ENCODE measurements around the gene AKAP17A. TPM values are rescaled to one million over a fixed set of nuclear protein-coding genes. Genes with fewer than 3 reads are reported as not detected.

AKAP17A gene
- polyA plus RNA-seq, 1 experiment: 10.2 TPM

- POLR2A ChIA-PET: no interaction called here
Observed at GRCh38 chrX:1609762-1610161, 18.4 kb downstream of the AKAP17A start.

GRCh38 chrX:1610166-1610565 lies 18.8 kb downstream of the AKAP17A start:
- ChIA-PET CTCF (no interaction called here), POLR2A (no interaction called here)
- H3K4me3 ChIP-seq (ENCODE audit: low read depth, low read length): no peak overlapping the region
- no peak for TF ChIP-seq CTCF (IDR thresholded peaks at IDR 0.05; ENCODE audit: low read depth, low read length)
- DNase-seq (ENCODE audit: low read depth, low spot score): no peak
- peaks cover 4% of the 10 kb centered on the region; the same call in 1 of the 2 replicates for H3K9me3 ChIP-seq (ENCODE audit: control insufficient read depth, insufficient read depth, low read length)
- H3K27ac ChIP-seq (ENCODE audit: low read depth, low read length): no peak overlapping the region
- H3K27me3 ChIP-seq (ENCODE audit: control insufficient read depth, insufficient read depth, low read length): no peaks in the 10 kb centered on the region

More at GRCh38 chrX:1609762-1610161, 18.4 kb downstream of the AKAP17A start:
- DNase-seq (ENCODE audit: low read depth, low spot score): no peak
- Histone ChIP-seq H3K27ac (ENCODE audit: low read depth, low read length) (no peak overlapping the region), H3K27me3 (ENCODE audit: control insufficient read depth, insufficient read depth, low read length) (no peaks in the 10 kb centered on the region), H3K9me3 (ENCODE audit: control insufficient read depth, insufficient read depth, low read length) (peaks cover under 1% of the 10 kb centered on the region; the same call in 1 of the 2 replicates), H3K4me3 (ENCODE audit: low read depth, low read length) (no peak overlapping the region)
- CTCF ChIA-PET: no interaction called here
- no peak for TF ChIP-seq CTCF (IDR thresholded peaks at IDR 0.05; ENCODE audit: low read depth, low read length)

GRCh38 chrX:1610736-1611135 lies 19.3 kb downstream of the AKAP17A start:
- ChIA-PET CTCF (no interaction called here), POLR2A (no interaction called here)
- H3K4me3 ChIP-seq (ENCODE audit: low read depth, low read length): no peak overlapping the region
- H3K9me3 ChIP-seq (ENCODE audit: control insufficient read depth, insufficient read depth, low read length): peaks cover 4% of the 10 kb centered on the region; the same call in 1 of the 2 replicates
- no peak for DNase-seq (ENCODE audit: low read depth, low spot score)
- no peaks in the 10 kb centered on the region for H3K27me3 ChIP-seq (ENCODE audit: control insufficient read depth, insufficient read depth, low read length)
- H3K27ac ChIP-seq (ENCODE audit: low read depth, low read length): no peak overlapping the region
- no peak for TF ChIP-seq CTCF (IDR thresholded peaks at IDR 0.05; ENCODE audit: low read depth, low read length)

- TF ChIP-seq CTCF (IDR thresholded peaks at IDR 0.05; ENCODE audit: low read depth, low read length): no peak
- no peak overlapping the region for H3K27ac ChIP-seq (ENCODE audit: low read depth, low read length)
- DNase-seq (ENCODE audit: low read depth, low spot score): no peak
- CTCF ChIA-PET: no interaction called here
- POLR2A ChIA-PET: no interaction called here
- H3K27me3 ChIP-seq (ENCODE audit: control insufficient read depth, insufficient read depth, low read length): no peaks in the 10 kb centered on the region
- peaks cover 4% of the 10 kb centered on the region; the same call in 1 of the 2 replicates for H3K9me3 ChIP-seq (ENCODE audit: control insufficient read depth, insufficient read depth, low read length)
- no peak overlapping the region for H3K4me3 ChIP-seq (ENCODE audit: low read depth, low read length)
Observed at GRCh38 chrX:1612641-1613286, 21.4 kb downstream of the AKAP17A start.

- Histone ChIP-seq H3K4me3 (ENCODE audit: low read depth, low read length) (no peak within 1 kb of the TSS), H3K27me3 (ENCODE audit: control insufficient read depth, insufficient read depth, low read length) (no peaks in the 10 kb centered on the region), H3K9me3 (ENCODE audit: control insufficient read depth, insufficient read depth, low read length) (peaks cover 6% of the 10 kb centered on the region; the same call in 1 of the 2 replicates), H3K27ac (ENCODE audit: low read depth, low read length) (no peak within 1 kb of the TSS)
- ChIA-PET CTCF (no interaction called here), POLR2A (no interaction called here)
- no peak for DNase-seq (ENCODE audit: low read depth, low spot score)
- no peak for TF ChIP-seq CTCF (IDR thresholded peaks at IDR 0.05; ENCODE audit: low read depth, low read length)
Observed at GRCh38 chrX:1614927-1615326, 23.5 kb downstream of the AKAP17A start, which contains the start of gene ASMT. Gene ASMT, plus strand, starts transcription at chrX:1615059. Its CDS starts 141 bp downstream, at chrX:1615200.
